K562 treated with DMSO at 1 percent for 12 hours (cell line): ENCODE data around the gene NAT8. TPM values are rescaled to one million over a fixed set of nuclear protein-coding genes. Genes with fewer than 3 reads are reported as not detected.

ENCODE experiments used
- total RNA-seq: library from RNA; unstranded; fragments of 300-600 nt; gene quantifications from 2 replicates; pipeline ENCODE4 v1.2.3, GENCODE V29; 2022; ENCODE audit not compliant: insufficient read depth

NAT8 gene
- not detected in 2 replicates for total RNA-seq

GRCh38 chr2:73642338-73643018 is at the start of gene NAT8:
TSS of gene NAT8 (minus strand) at chr2:73642422. CDS start at chr2:73641628, 794 bp downstream.

Other genes with a start within 250 kb of the NAT8 start
- gene TPRKB, start 94.9 kb upstream of the NAT8 start, total RNA-seq, result 51.8 and 55.7 TPM in 2 replicates
- gene DUSP11, start 137.7 kb upstream of the NAT8 start, total RNA-seq, result 18.1 and 29.1 TPM in 2 replicates
- 0.43 and 0.65 TPM in 2 replicates for gene C2orf78, start 141.8 kb upstream of the NAT8 start, total RNA-seq
- 27.5 and 52.7 TPM in 2 replicates for gene STAMBP, start 186.5 kb upstream of the NAT8 start, total RNA-seq